Heart left ventricle (tissue), 16 donors: ENCODE measurements around the gene SUGCT. TPM values are rescaled to one million over a fixed set of nuclear protein-coding genes. Genes with fewer than 3 reads are reported as not detected.

Experiments used
- ATAC-seq, 4 donors: fragments of 200-7000 bp; cut with Tn5 transposase; one replicate each; pipeline ENCODE4 v1.9.1; 2020 to 2022; ENCODE audit warnings: moderate library complexity in 4 of 4, mild to moderate bottlenecking in 3 of 4, moderate number of reproducible peaks in 1 of 4
- DNase-seq, 5 donors: peaks; one replicate each; pipeline ENCODE4 v3.0.0-alpha.2; 2020
- H3K27ac ChIP-seq, 12 donors: fragments of 200-600 bp; sonication (generic) in 4 of 12; one replicate each; pipeline versions ENCODE4 v1.5.0 to v1.8.0; 2016 to 2022; ENCODE audit warnings: mild to moderate bottlenecking in 2 of 12
- H3K27me3 ChIP-seq, 9 donors: fragments of 200-600 bp; sonication (generic) in 2 of 9; one replicate each; pipeline versions ENCODE4 v1.5.1 to v1.8.0; 2016 to 2022; ENCODE audit warnings: mild to moderate bottlenecking in 3 of 9
- H3K36me3 ChIP-seq, 9 donors: fragments of 200-600 bp; sonication (generic) in 2 of 9; one replicate each; pipeline versions ENCODE4 v1.5.0 to v1.8.0; 2018 to 2022; ENCODE audit warnings: mild to moderate bottlenecking in 2 of 9
- H3K4me1 ChIP-seq, 12 donors: fragments of 200-600 bp; sonication (generic) in 4 of 12; one replicate each; pipeline versions ENCODE4 v1.5.0 to v1.8.0; 2016 to 2022; ENCODE audit warnings: mild to moderate bottlenecking in 3 of 12
- H3K4me3 ChIP-seq, 12 donors: fragments of 200-600 bp; sonication (generic) in 4 of 12; one replicate each; pipeline versions ENCODE4 v1.5.0 to v1.8.0; 2017 to 2022; ENCODE audit warnings: mild to moderate bottlenecking in 9 of 12, moderate library complexity in 4 of 12
- H3K9me3 ChIP-seq, 12 donors: fragments of 200-600 bp; sonication (generic) in 4 of 12; one replicate each; pipeline versions ENCODE4 v1.5.0 to v1.8.0; 2016 to 2022; ENCODE audit warnings: mild to moderate bottlenecking in 1 of 12
- CTCF ChIP-seq, 12 donors: fragments of 200-600 bp; sonication (generic) in 4 of 12; IDR thresholded peaks; one replicate each; pipeline versions ENCODE4 v1.5.0 to v1.8.0; 2018 to 2022; ENCODE audit warnings: antibody characterized with exemption in 12 of 12, mild to moderate bottlenecking in 5 of 12
- POLR2A ChIP-seq, 2 donors: fragments of 450-650 bp; IDR thresholded peaks; one replicate each; pipeline ENCODE4 v1.6.1; 2017; ENCODE audit warnings: antibody characterized with exemption in 2 of 2, mild to moderate bottlenecking in 2 of 2, moderate library complexity in 2 of 2
- WGBS, 4 donors: extraction: QIAGEN DNeasy Blood & Tissue Kit in 2 of 4; methylation state at CpG; one replicate each; pipeline versions ENCODE4 v1.1.5 to v1.1.7; 2013 to 2018; 5-methylcytosine and 5-hydroxymethylcytosine counted together
- intact Hi-C, 10 donors: fragments of 100-400 bp; cut with DNase I; formaldehyde crosslinking; loops; one replicate each; pipeline versions ENCODE4 v1.11.1 to v1.14.2; 2022
- polyA plus RNA-seq, 2 donors: library from polyadenylated mRNA; stranded (reverse); fragments of 200-250 nt; gene quantifications; one replicate each; pipeline ENCODE4 v1.2.3, GENCODE V29; 2013
- total RNA-seq, 9 donors: library from RNA; depleted of rRNA in 2 of 9; stranded (reverse); fragments of >200 nt in 2 of 9; fragmentation: NEBNext Ultra II Directional in 3 of 9; extraction: Animal tissue kit (Norgen Biotek cat#: 25700) in 3 of 9; gene quantifications; one replicate each; pipeline versions ENCODE4 v1.1.0 to v1.2.4, GENCODE V29; 2016 to 2023
- donor health status: ischemic (EF 13 %, LVEDD 7.1; RV severe dilation, severe dysfunction).
- donor health status: healthy with polysubstance abuse.
- donor health status: DM: no; HTN: yes; CAD: no.
- donor health status: DM: no; HTN: no; CAD: no.
- donor health status: ischemic (EF 25% LVEDD 6.9; RV normal size, moderate dysfunction).
- donor health status: ischemic (EF 25% LVEDD 5.7; RV mildly dilated, moderate dysfunction).
- donor health status: healthy.
- donor health status: DM: yes; HTN: yes; CAD: no.
- donor health status: ischemic (EF 35%, LVEDD 5.7; RV mildly dilated, moderate dysfunction).
- donor health status: nonischemic (EF 11% LVEDD 7.7; RV severe dilation, severe dysfunction).
- donor health status: DM: yes; HTN: yes; CAD: no.
- donor health status: PGD.
- donor health status: ischemic (EF 29% LVEDD 5.4; RV normal size, mild dysfunction).
- donor health status: nonischemic (EF 23%, LVEDD 6.1; RV moderate dilation, normal function).

Gene SUGCT
- total and polyA plus RNA-seq, 11 donors = 1.4 to 7.6 (median 4.4) TPM

GRCh38 chr7:40701836-40702551 is 567.2 kb downstream of the SUGCT start:
- TF ChIP-seq CTCF (IDR thresholded peaks at IDR 0.05) = no peak
- no peak for TF ChIP-seq POLR2A (IDR thresholded peaks at IDR 0.05)
- H3K4me1 ChIP-seq = peaks cover 0 to 4% (median 0%) of the 10 kb centered on the region in 12 donors
- no peaks in the 10 kb centered on the region for H3K9me3 ChIP-seq
- DNase-seq = no peak
- no peak for ATAC-seq
- no peak overlapping the region for H3K4me3 ChIP-seq
- no peaks in the 10 kb centered on the region for H3K36me3 ChIP-seq
- no peak overlapping the region for H3K27ac ChIP-seq
- intact Hi-C loops = no loop called here
- 84 to 96% (median 88%) methylated on average over 3 of the region's 3 CpGs for WGBS, 4 donors
- no peaks in the 10 kb centered on the region for H3K27me3 ChIP-seq

- ATAC-seq (no peak), DNase-seq (no peak)
- Histone ChIP-seq H3K9me3 (no peaks in the 10 kb centered on the region), H3K36me3 (no peaks in the 10 kb centered on the region), H3K27ac (no peak overlapping the region), H3K4me3 (no peak overlapping the region), H3K4me1 (peaks cover 0 to 4% (median 0%) of the 10 kb centered on the region in 12 donors), H3K27me3 (no peaks in the 10 kb centered on the region)
- 73 to 95% (median 89%) methylated on average over 1 of the region's 1 CpG for WGBS, 4 donors
- intact Hi-C loops = no loop called here
- no peak for TF ChIP-seq POLR2A (IDR thresholded peaks at IDR 0.05)
- no peak for TF ChIP-seq CTCF (IDR thresholded peaks at IDR 0.05)
Observed at GRCh38 chr7:40704172-40704571, 569.4 kb downstream of the SUGCT start.

GRCh38 chr7:40706829-40707228 is 572.0 kb downstream of the SUGCT start:
- intact Hi-C loops = no loop called here

More at GRCh38 chr7:40706829-40707228, 572.0 kb downstream of the SUGCT start:
- ATAC-seq = no peak
- no peak overlapping the region for H3K4me3 ChIP-seq
- 52 to 80% (median 73%) methylated on average over 3 of the region's 3 CpGs for WGBS, 4 donors
- H3K27me3 ChIP-seq = no peaks in the 10 kb centered on the region
- no peaks in the 10 kb centered on the region for H3K4me1 ChIP-seq
- no peaks in the 10 kb centered on the region for H3K36me3 ChIP-seq
- no peak for TF ChIP-seq POLR2A (IDR thresholded peaks at IDR 0.05)
- TF ChIP-seq CTCF (IDR thresholded peaks at IDR 0.05) = no peak
- DNase-seq = no peak
- H3K27ac ChIP-seq = no peak overlapping the region
- no peaks in the 10 kb centered on the region for H3K9me3 ChIP-seq
